MCF 10A (cell line): ENCODE measurements around the gene UBXN4. TPM values are rescaled to one million over a fixed set of nuclear protein-coding genes. Genes with fewer than 3 reads are reported as not detected.
"Not testable (repeated sequence)": the region's sequence is repeated elsewhere in the genome, so short reads cannot be mapped to it uniquely, and the experiment has no call there.

Experiments
- BruUV-seq: library from RNA; stranded (reverse); fragments of 400-500 nt; replicated peaks from 2 replicates; lab custom pipeline; 2021; lab: Mats Ljungman, UMichigan
- CTCF ChIA-PET: fragments of 300-600 bp; sonication (Branson Sonifier 250); formaldehyde crosslinking; extraction: SDS; loops from one replicate; lab custom pipeline; 2021; ENCODE audit warnings: antibody characterized with exemption, inconsistent platforms; lab: Yijun Ruan, JAX
- POLR2A ChIA-PET: fragments of 300-600, 350-650 bp; sonication (Branson Sonifier 250); formaldehyde crosslinking; extraction: SDS; loops from one replicate; lab custom pipeline; 2020; ENCODE audit warnings: antibody characterized with exemption, inconsistent platforms; lab: Yijun Ruan, JAX
- DNase-seq: peaks from one replicate; pipeline ENCODE4 v3.0.0-alpha.2; 2018; ENCODE audit not compliant: unreplicated experiment
- H3K27ac Mint-ChIP-seq: one replicate; pipeline ENCODE4 v1.8.0; 2022; ENCODE audit warnings: mild to moderate bottlenecking, low read depth, mixed read lengths; ENCODE audit not compliant: unreplicated experiment
- H3K27me3 Mint-ChIP-seq: one replicate; pipeline ENCODE4 v1.8.0; 2022; ENCODE audit warnings: mixed read lengths; ENCODE audit not compliant: insufficient read depth, unreplicated experiment
- H3K36me3 Mint-ChIP-seq: one replicate; pipeline ENCODE4 v1.8.0; 2022; ENCODE audit warnings: mild to moderate bottlenecking, moderate library complexity, mixed read lengths; ENCODE audit not compliant: insufficient read depth, unreplicated experiment
- H3K4me1 Mint-ChIP-seq: one replicate; pipeline ENCODE4 v1.8.0; 2022; ENCODE audit warnings: mixed read lengths; ENCODE audit not compliant: insufficient read depth, unreplicated experiment
- H3K4me3 Mint-ChIP-seq: one replicate; pipeline ENCODE4 v1.8.0; 2022; ENCODE audit warnings: mild to moderate bottlenecking, moderate library complexity, mixed read lengths; ENCODE audit not compliant: unreplicated experiment
- H3K9me3 Mint-ChIP-seq: one replicate; pipeline ENCODE4 v1.8.0; 2022; ENCODE audit warnings: mixed read lengths; ENCODE audit not compliant: unreplicated experiment
- intact Hi-C: fragments of 100-400 bp; cut with micrococcal nuclease; formaldehyde crosslinking; loops from 2 replicates; pipeline ENCODE4 v1.14.1; 2022
- total RNA-seq: library from RNA; stranded (reverse); gene quantifications from 2 replicates; pipeline ENCODE4 v1.2.3, GENCODE V29; 2022
- TF ChIP-seq, protein P1 (sequence below): fragments of 200-600 bp; IDR thresholded peaks from one replicate; pipeline ENCODE4 v1.8.0; 2022; ENCODE audit warnings: antibody characterized with exemption, mild to moderate bottlenecking; ENCODE audit not compliant: unreplicated experiment

Gene UBXN4
- total RNA-seq, 1 experiment from 2014 or later: 79.0 TPM

DNA sequence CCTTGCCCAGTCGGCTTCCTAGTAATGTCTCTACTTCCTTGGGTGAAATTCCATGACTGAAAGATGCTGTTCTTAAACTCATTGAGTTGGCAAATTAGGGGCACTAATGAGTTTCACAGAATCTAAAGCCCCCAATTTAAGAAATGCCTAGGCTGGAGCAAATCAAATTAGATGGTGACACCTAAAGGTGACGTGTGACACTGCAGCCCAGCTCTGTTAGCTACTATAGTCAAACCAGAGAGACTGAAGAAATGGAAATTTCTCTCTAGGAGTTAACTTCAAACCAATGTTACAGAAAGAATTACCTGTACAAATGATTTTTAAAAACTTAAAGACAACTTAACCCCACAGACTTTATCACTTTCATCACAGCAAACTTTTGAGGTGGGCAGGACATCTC lies 58.1 kb downstream of the UBXN4 start:
- H3K9me3 Mint-ChIP-seq: no peaks in the 10 kb centered on the region
- no TSS peak for BruUV-seq

DNA sequence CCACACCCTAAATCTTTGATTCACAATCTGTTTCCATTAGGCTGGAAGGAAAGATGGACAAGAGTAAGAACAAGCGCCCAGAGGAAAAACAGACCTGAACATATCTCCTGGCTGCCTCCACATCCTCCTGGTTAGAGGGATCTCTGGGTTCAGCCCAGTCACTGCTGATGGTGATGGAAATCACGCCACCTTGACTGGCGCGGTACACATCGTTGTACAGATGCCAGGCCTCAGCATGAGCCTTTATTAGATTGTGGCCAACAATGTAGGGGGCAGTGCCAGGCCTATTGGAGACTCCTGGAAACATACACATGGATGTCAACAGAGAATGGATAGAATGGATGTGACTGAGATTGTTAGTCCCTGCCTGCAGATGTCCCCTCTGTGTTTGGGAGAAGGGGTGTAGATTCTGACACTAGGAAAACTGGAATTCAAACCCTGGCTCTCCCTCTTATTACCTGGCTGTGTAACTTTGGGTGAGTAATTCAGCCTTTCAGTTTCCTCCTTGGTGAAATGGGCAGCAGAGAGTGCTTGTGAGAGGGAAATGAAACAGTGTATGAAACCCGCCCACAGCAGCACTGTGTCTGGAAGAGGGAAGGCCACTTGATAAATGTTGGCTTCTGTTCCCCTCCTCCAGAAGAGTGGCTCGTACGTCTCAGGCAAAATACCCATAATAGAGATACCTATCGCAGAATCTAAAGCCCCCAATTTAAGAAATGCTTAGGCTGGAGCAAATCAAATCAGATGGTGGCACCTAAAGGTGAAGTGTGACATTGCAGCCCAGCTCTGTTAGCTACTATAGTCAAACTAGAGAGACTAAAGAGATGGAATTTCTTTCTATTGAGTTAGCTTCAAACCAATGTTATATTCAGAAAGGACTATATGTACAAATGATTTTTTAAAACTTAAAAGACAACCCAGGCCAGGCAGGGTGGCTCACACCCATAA lies 59.1 kb downstream of the UBXN4 start:
- TF ChIP-seq, protein P1, sequence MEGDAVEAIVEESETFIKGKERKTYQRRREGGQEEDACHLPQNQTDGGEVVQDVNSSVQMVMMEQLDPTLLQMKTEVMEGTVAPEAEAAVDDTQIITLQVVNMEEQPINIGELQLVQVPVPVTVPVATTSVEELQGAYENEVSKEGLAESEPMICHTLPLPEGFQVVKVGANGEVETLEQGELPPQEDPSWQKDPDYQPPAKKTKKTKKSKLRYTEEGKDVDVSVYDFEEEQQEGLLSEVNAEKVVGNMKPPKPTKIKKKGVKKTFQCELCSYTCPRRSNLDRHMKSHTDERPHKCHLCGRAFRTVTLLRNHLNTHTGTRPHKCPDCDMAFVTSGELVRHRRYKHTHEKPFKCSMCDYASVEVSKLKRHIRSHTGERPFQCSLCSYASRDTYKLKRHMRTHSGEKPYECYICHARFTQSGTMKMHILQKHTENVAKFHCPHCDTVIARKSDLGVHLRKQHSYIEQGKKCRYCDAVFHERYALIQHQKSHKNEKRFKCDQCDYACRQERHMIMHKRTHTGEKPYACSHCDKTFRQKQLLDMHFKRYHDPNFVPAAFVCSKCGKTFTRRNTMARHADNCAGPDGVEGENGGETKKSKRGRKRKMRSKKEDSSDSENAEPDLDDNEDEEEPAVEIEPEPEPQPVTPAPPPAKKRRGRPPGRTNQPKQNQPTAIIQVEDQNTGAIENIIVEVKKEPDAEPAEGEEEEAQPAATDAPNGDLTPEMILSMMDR: no peak
- Mint-ChIP-seq H3K4me1 (peaks cover 9% of the 10 kb centered on the region), H3K4me3 (no peak overlapping the region), H3K9me3 (no peaks in the 10 kb centered on the region), H3K27ac (no peak overlapping the region), H3K27me3 (no peaks in the 10 kb centered on the region), H3K36me3 (no peaks in the 10 kb centered on the region)
- no TSS peak for BruUV-seq
- no peak for DNase-seq
- CTCF ChIA-PET: interaction anchor here (4.5 kb wide), 1 partner anchor 18 kb away, joined by 59 read pairs; no protein-coding TSS in a partner anchor
- POLR2A ChIA-PET: no interaction called here
- intact Hi-C loops: no loop called here

More for the DNA sequence above, 58.1 kb downstream of the UBXN4 start:
- Mint-ChIP-seq H3K36me3 (no peaks in the 10 kb centered on the region), H3K27me3 (no peaks in the 10 kb centered on the region), H3K4me3 (no peak overlapping the region), H3K4me1 (peaks cover 9% of the 10 kb centered on the region), H3K27ac (no peak overlapping the region)
- intact Hi-C loops: loop anchor here (2.0 to 5.0 kb wide), 2 partner anchors 795 to 812 kb away; no protein-coding TSS in a partner anchor
- CTCF ChIA-PET: interaction anchor here (2.9 to 4.5 kb wide), 2 partner anchors 12 to 17 kb away, joined by 25 to 59 read pairs; no protein-coding TSS in a partner anchor
- POLR2A ChIA-PET: no interaction called here
- no peak for DNase-seq
- TF ChIP-seq, protein P1: no peak

DNA sequence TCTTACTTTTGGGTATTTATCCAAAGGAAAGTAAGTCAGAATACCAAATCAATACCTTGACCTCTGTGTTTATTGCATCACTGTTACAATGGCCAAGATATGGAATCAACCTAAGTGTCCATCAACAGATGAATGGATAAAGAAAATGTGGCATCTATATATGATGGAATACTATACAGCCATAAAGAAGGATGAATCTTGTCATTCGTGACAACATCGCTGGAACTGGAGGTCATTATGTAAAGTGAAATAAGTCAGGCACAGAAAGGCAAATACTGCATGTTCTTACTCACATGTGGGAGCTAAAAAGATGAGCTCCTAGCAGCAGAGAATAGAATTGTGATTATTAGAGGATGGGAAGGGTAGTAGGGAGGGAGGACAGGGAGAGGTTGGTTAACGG lies 60.7 kb downstream of the UBXN4 start:
- Mint-ChIP-seq H3K36me3 (no peaks in the 10 kb centered on the region), H3K4me1 (peaks cover 7% of the 10 kb centered on the region), H3K27ac (no peak overlapping the region), H3K27me3 (no peaks in the 10 kb centered on the region), H3K9me3 (no peaks in the 10 kb centered on the region), H3K4me3 (no peak overlapping the region)
- POLR2A ChIA-PET: no interaction called here
- no peak for DNase-seq
- CTCF ChIA-PET: interaction anchor here (1.1 kb wide), 1 partner anchor 11 kb away, joined by 5 read pairs; no protein-coding TSS in a partner anchor
- intact Hi-C loops: no loop called here
- no TSS peak for BruUV-seq
- TF ChIP-seq, protein P1: no peak

GRCh38 chr2:135803278-135803677 lies 61.6 kb downstream of the UBXN4 start:
- CTCF ChIA-PET: interaction anchor here (0.5 kb wide), 1 partner anchor 608 kb away, joined by 4 read pairs; no protein-coding TSS in a partner anchor
- BruUV-seq: no TSS peak
- H3K9me3 Mint-ChIP-seq: no peaks in the 10 kb centered on the region
- H3K4me3 Mint-ChIP-seq: no peak overlapping the region
- H3K36me3 Mint-ChIP-seq: no peaks in the 10 kb centered on the region
- no peak overlapping the region for H3K27ac Mint-ChIP-seq
- H3K4me1 Mint-ChIP-seq: no peaks in the 10 kb centered on the region
- TF ChIP-seq, protein P1: no peak
- POLR2A ChIA-PET: no interaction called here
- no peaks in the 10 kb centered on the region for H3K27me3 Mint-ChIP-seq
- intact Hi-C loops: no loop called here
- no peak for DNase-seq

- BruUV-seq, H3K27ac Mint-ChIP-seq, H3K4me1 Mint-ChIP-seq, POLR2A ChIA-PET, intact Hi-C loops, H3K4me3 Mint-ChIP-seq, H3K9me3 Mint-ChIP-seq, H3K27me3 Mint-ChIP-seq, DNase-seq, H3K36me3 Mint-ChIP-seq: not testable (repeated sequence)
- CTCF ChIA-PET: interaction anchor here (7.7 kb wide), 1 partner anchor 11 kb away, joined by 65 read pairs; no protein-coding TSS in a partner anchor
Measured at GRCh38 chr2:135807874-135808273, 66.2 kb downstream of the UBXN4 start.
